GM21786 (cell line): Measurements from ENCODE around the gene SELE.
"Not testable (repeated sequence)": the region's sequence is repeated elsewhere in the genome, so short reads cannot be mapped to it uniquely, and the experiment has no call there.

Source experiments
- ATAC-seq: cut with Tn5 transposase; IDR thresholded peaks from one replicate; pipeline ENCODE4 v1.9.1; 2021; ENCODE audit not compliant: unreplicated experiment

The SELE gene

DNA sequence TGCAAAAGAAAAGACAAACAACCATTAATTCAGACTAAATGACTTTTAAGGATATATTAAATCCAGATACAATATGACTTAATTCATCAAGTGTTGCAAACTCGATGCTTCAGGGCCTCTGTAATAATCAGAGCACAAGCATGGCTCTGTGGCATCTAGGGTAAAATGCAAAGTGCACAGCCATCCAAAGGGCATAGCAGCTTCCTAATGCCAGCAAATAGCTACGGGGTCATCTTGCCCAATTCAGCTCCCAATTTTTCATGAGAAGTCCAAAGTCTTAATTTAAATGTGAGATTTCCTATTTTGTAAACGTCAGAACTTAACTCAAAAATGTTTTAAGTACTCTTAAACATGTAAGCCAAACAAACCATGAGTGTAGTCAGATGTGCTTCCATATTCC lies 7.9 kb downstream of the SELE start:
- no peak for ATAC-seq

DNA sequence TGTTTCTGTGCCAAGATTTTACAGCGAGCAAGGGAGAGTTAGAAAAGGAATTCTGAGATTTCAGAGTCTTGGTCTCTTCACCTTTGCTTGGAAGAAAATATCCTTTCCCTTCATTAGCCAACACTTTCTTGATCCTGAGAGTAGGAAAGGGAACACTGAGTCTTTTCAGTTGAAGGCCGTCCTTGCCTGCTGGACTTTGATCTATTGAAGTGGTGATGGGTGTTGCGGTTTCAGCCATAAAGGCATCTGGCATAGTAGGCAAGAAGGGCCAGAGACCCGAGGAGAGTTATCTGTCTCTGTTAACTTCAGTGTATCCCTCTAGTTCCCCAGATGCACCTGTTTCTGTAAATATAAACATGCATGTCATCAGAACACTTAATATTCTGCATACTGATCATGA lies 9.7 kb downstream of the SELE start:
- no peak for ATAC-seq

GRCh38 chr1:169723763-169724162 lies 10.1 kb downstream of the SELE start:
- ATAC-seq: no peak

DNA sequence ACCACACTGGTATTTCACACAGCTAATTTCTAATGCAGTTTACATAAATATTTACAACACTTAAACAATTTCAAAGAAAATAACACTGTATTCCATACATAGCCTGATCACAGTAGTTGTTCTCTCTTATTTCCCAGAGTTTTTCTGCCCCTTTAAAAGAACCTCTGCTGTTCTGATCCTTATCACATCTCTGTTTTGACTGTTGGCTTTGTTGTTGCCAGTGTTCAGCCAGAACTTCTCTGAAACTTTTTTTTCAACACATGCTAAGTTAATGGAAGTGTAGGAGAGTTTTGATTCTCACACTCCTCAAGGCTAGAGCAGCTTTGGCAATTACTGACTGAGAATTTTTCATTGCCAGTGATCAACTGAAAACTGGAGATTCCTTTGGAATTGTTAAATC lies 11.1 kb downstream of the SELE start:
- no peak for ATAC-seq

GRCh38 chr1:169715100-169715499 lies 18.8 kb downstream of the SELE start:
- ATAC-seq: not testable (repeated sequence)

GRCh38 chr1:169713090-169713489 lies 20.8 kb downstream of the SELE start:
- ATAC-seq: not testable (repeated sequence)

DNA sequence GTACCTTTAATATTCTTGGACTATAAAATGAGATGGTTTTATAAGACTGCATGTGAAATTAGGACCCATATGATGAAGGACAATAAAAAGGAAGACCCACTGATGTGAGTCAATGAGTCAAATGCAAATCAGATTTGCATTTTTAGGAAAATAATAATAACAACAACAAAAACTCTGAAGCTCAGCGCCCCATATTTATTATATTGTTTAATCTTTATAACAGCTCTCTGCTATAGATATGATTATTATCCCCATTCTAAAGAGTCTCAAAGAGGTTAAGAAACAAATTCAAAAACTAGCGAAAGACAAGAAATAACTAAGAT lies 21.6 kb downstream of the SELE start:
- no peak for ATAC-seq

DNA sequence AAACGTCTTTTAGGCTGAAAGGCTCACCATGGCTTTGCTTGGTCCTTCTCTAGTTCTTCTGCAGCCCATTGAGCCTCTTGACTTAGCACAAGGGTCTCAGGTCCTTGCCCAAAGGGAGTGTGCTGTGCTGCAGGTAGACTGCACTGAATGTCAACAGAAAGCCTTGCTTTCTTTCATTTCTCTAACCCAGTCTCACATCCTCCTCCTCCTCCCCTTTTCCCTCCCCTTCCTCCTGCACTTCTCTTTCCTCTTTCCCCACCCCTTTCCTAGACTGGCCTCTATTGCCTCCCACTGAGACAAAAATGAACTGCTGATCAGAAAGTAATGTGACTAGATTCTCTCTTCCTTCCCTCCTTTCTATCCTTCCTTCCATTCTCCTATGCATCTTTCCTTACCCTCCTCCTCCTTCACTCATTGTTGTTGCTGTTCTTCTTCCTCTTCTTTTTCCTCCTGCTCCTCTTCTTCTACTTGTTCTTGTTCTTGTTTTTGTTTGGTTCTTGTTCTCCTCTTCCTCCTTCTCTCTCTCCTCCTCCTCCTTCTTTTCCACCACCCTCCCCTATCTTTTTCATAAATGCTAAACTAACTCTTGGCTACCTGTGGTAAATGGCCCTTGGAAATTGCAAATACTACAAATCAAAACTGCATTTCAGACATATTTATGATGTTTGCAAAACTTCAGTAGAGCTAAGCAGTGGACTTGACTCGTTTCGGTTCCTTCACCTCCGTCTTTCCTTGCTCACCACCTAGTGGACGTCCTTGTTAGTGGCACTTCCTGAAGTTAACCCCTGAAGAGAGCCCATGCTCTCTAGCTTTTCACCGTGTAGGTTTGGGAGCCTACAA lies 22.2 kb downstream of the SELE start, which contains the start of gene SELL:
Gene SELL, minus strand, starts transcription at position 152 of the 840 bp plus-strand sequence. Its CDS starts 122 bp downstream, at position 30.
- peak; percentile 69 for ATAC-seq

- ATAC-seq: peak; percentile 25
Observed at GRCh38 chr1:169708647-169709046, 25.2 kb downstream of the SELE start.

GRCh38 chr1:169707912-169708604 lies 25.8 kb downstream of the SELE start:
- ATAC-seq: no peak

DNA sequence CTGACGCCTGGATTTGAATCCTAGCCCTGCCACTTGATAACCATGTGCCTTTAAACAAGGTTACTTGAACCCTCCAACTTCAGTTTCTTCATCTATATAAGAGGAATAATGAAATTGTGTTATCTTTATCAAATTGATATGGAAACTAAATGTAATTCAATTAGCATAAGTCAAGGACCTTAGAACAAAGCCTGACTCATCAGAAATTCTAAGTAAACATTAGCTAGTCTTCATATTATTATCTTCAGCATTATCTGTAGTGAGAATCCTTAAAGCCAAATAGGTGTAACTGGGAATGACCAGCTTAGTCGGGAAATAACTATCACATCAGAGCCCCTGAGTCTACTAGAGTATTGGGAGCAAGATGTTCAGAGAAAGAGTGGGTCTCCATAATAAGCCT lies 29.1 kb downstream of the SELE start:
- ATAC-seq: no peak

DNA sequence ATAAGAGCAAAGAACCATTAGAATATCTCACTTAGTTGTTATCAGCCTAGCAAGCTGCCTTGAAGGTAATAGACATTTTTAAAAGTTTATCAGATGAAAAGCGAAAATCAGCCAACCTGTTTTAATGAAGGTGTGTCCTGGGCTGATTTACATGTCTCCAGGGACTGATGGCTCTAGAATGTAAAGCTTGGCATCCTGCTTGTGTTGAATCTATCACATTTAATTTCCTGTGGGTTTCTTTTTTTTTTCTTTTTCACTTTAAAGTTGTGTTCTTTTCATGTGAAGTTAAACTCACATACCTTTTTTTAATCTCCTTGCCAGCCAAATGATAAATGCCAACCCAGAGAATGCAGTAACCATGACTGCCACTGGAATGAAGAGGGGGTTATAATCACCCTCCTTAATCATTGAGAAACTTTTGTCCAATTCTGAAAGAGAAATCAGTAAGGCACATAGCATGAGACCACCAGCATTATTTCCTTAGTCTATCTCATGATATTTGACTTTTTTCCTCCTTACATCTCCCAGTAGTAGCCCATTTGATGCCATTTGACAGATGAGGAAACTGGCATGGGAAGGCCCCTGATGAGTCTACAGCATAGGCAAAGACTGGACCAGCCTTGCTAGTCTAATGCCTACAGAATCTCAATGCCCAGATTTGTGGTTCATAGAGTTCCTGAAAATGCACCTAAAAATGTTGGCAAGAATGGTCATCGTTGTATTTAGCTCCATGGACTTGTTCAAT lies 32.4 kb downstream of the SELE start:
- ATAC-seq: no peak

GRCh38 chr1:169699707-169700106 lies 34.2 kb downstream of the SELE start:
- no peak for ATAC-seq

DNA sequence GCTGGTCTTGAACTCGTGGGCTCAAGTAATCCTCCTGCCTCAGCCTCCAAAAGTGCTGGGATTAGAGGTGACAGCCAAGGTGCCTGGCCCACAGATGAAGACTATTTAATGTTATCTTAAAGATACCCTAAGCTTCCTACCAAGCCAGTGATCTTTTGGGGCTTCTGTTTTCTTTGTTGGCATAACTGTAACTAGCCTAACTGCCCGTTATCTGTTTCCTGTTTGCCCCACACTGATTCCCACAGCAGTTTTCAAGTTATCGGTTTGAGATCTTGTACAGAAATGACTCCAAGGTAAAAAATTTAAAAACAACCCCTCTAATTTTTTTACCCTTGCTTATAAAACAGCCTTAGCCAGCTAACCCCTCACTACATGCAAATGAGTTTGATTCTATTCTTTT lies 34.9 kb downstream of the SELE start:
- no peak for ATAC-seq

- ATAC-seq: peak; percentile 48
Observed at GRCh38 chr1:169697755-169698154, 36.1 kb downstream of the SELE start.

DNA sequence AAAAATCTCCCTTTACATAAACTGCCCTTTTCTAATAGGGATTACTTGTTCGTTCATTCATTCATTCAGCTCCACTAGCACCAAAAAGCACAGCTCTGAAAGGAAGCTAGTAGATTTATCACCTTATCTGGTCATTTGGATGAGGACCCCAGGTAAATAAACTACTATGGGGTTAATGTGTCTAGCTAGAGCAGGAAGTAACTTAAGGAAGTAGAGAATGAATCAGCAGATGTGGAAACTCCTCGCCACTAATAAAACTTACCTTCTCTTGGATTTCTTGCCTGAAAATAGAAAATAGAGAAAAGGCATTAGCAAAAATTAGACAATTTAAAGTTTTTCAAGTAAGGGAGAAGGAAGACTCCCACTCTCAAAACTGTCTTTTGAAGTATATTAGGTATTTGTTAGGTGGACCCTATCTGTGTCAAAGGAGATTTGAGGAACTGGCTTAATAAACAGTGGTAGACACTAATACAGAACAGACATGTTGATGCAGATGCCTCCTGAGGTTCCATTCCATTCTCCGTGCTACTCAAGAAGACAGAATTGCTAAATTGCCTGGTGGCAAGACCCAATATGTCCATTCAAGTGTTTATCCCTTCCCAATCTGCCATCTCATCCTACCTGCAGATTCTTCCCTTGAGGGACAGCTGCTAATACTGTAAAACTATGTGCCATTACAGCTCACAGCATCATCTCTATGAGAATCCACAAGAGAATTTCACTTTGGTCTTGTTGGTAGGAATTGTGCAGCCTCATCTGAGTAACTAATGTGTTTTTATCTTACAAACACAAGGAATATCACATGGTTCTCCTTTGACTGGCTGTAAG lies 37.4 kb downstream of the SELE start:
- no peak for ATAC-seq

GRCh38 chr1:169694304-169695075 lies 39.4 kb downstream of the SELE start:
- ATAC-seq: peak; percentile 31

DNA sequence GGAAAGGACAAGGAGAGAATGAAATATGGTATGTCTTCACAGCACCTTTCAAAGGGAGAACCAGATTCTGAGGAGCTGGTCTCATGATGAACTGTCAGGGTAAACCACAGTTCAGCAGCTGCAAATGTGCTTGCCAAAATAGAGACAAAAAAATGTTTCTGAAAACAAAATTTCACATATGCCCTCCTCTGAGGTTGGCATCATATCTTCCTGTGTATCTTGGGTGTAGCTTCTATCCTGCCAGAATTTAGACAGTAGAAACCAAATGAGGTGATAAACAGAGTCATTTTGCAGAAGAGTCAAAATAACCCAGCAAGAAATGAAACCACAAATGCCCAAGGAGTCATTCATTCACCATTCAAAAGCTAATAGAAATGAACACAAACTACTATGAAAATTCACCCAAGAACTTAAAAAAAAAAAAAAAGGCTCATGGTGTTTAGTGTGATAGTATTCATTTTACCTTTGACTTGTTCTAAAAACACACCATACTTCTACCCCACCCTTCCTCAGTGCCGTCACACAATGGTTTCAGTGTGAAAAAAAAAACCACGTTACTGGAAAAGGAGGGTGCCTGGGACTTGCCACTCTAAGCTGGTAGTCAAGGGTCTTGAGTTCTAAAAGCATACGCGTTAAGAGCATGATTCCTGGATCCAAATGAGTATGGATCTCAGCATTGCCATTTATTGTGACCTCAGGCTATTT lies 41.0 kb downstream of the SELE start:
- ATAC-seq: peak; percentile 45

DNA sequence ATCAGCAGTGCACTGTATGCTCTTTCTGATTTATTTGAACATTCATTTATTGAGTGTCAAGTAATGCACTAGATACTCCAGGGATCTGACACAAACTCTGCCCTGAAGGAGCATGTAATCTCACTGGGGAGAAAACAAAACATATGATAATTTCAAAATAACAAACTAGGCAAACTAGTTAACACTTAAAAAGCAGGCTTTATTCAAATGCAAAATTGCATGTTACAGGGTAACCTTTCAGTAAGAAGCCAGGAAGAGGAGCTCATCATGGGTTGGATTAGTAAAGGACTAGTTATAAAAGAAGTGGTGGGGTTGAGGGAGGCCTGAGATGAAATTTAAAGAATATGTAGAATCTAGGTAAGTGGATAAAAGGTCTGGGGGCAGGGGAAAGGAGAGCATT lies 43.4 kb downstream of the SELE start:
- ATAC-seq: no peak

DNA sequence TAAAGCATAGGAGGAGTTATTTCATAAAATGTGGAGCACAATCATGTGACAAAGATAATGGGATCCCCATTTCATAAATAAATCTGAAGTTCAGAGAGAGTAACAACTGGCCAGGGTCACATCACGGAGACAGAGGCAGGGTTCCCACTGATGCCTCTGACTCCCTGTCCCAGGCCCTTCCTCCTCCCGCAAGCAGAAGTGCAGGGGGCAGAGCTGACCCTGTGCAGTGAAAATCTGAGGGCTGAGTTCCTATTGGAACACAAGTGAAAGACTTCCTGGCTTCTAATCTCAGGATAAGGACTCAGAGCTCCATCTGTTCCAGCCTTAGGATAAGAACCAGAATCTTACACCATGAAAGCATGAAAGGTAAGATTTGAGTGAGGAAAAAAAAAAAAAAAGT lies 44.5 kb downstream of the SELE start:
- no peak for ATAC-seq
